ENCODE measurements around the gene TPPP.
"Not testable (repeated sequence)": the region's sequence is repeated elsewhere in the genome, so short reads cannot be mapped to it uniquely, and the experiment has no call there.

TPPP gene

DNA sequence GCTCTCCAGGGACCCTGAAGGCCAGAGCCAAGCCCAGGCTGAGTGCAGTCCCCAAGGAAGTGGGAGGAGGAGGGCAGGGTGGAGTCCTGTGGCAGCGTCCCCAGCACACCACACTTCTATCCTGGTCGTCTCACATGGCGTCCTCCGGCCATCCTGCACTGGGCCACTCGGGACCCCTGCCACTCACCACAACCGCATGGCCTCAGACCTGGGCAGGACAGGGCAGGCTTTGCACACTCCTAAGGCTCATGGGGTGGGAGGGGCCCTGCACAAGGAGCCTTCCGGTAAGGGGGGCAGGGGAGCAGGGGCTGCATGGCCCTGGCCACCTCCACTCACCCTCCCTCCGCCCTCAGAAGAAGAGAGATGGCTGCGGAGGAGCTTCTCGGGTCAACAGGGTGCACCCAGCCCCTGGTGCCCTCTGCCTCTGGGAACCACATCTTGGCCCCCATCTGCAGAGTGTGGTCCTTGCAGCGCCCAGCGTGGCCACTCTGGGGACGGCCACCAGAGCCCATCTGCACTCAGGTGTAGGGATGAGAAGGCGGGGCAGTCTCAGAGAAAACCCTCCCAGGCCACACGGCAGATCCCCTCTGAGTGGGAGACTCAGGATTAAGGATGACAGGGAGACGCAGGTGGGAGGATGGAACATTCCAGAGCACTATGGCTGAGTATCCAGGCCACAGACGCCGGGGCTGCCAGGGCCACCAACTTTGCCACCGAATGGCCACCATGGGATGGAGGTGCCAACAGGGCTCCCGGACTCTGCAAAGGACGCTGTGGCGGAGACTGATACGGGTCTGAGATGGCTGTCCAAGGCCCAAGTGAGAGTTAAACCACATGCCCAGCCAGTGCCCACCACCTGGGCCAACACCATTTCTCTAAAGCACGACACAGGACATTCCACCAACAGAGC is 7.6 kb downstream of the TPPP start:
- no peaks in the 10 kb centered on the region for H3K27me3 ChIP-seq (ENCODE audit: insufficient read depth, insufficient read length)
- no peaks in the 10 kb centered on the region for H3K4me1 ChIP-seq (ENCODE audit: insufficient read depth, insufficient read length)
- DNase-seq (ENCODE audit: low read depth, low spot score), result no peak
- H3K9me3 ChIP-seq (ENCODE audit: insufficient read depth, low read length), result no peaks in the 10 kb centered on the region
- no peak overlapping the region for H3K9ac ChIP-seq (ENCODE audit: insufficient read length, low read depth)
- no peaks in the 10 kb centered on the region for H3K36me3 ChIP-seq (ENCODE audit: insufficient read depth, insufficient read length, low read length)
- no peak for TF ChIP-seq SUZ12 (IDR thresholded peaks at IDR 0.05; ENCODE audit: extremely low read depth, insufficient read depth, insufficient read length)
- TF ChIP-seq YY1 (IDR thresholded peaks at IDR 0.05; ENCODE audit: insufficient read depth, insufficient read length), result no peak
- TF ChIP-seq ZNF274 (IDR thresholded peaks at IDR 0.05; ENCODE audit: low read depth, low read length), result no peak
- no peak overlapping the region for H3K4me3 ChIP-seq (ENCODE audit: insufficient read length, low read depth)

DNA sequence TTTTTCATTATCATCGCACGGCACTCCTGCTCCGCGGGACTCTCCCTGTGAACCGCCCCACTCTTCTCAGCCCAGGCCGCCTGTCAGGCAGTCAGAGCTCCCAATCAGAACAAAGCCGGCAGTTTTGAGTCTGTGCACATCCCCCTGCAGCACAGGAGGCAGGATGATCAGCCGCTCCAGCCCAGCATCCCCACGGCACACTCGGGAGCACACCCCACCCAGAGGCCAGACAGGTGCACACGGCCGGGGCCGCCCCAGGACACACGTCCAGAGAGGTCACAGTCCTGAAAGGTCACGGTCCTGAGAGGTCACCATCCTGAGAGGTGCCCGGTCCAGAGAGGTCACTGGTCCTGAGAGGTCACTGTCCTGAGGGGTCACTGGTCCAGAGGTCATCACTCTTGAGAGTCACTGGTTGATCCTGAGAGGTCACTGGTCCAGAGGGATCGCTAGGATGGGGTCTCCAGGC is 8.4 kb downstream of the TPPP start:
- no peak for TF ChIP-seq ZNF274 (IDR thresholded peaks at IDR 0.05; ENCODE audit: low read depth, low read length)
- no peak for TF ChIP-seq YY1 (IDR thresholded peaks at IDR 0.05; ENCODE audit: insufficient read depth, insufficient read length)
- TF ChIP-seq SUZ12 (IDR thresholded peaks at IDR 0.05; ENCODE audit: extremely low read depth, insufficient read depth, insufficient read length), result no peak
- Histone ChIP-seq H3K9ac (ENCODE audit: insufficient read length, low read depth) (no peak overlapping the region), H3K4me1 (ENCODE audit: insufficient read depth, insufficient read length) (no peaks in the 10 kb centered on the region), H3K27me3 (ENCODE audit: insufficient read depth, insufficient read length) (no peaks in the 10 kb centered on the region), H3K36me3 (ENCODE audit: insufficient read depth, insufficient read length, low read length) (no peaks in the 10 kb centered on the region), H3K4me3 (ENCODE audit: insufficient read length, low read depth) (no peak overlapping the region), H3K9me3 (ENCODE audit: insufficient read depth, low read length) (no peaks in the 10 kb centered on the region)
- no peak for DNase-seq (ENCODE audit: low read depth, low spot score)

- Histone ChIP-seq H3K4me3 (ENCODE audit: insufficient read length, low read depth) (no peak overlapping the region), H3K36me3 (ENCODE audit: insufficient read depth, insufficient read length, low read length) (no peaks in the 10 kb centered on the region), H3K9me3 (ENCODE audit: insufficient read depth, low read length) (no peaks in the 10 kb centered on the region), H3K27me3 (ENCODE audit: insufficient read depth, insufficient read length) (no peaks in the 10 kb centered on the region), H3K9ac (ENCODE audit: insufficient read length, low read depth) (no peak overlapping the region), H3K4me1 (ENCODE audit: insufficient read depth, insufficient read length) (no peaks in the 10 kb centered on the region)
- TF ChIP-seq ZNF274 (IDR thresholded peaks at IDR 0.05; ENCODE audit: low read depth, low read length) (no peak), YY1 (IDR thresholded peaks at IDR 0.05; ENCODE audit: insufficient read depth, insufficient read length) (no peak), SUZ12 (IDR thresholded peaks at IDR 0.05; ENCODE audit: extremely low read depth, insufficient read depth, insufficient read length) (no peak)
- DNase-seq (ENCODE audit: low read depth, low spot score), result no peak
These were observed 9.3 kb downstream of the TPPP start for GRCh38 chr5:683551-684481.

DNA sequence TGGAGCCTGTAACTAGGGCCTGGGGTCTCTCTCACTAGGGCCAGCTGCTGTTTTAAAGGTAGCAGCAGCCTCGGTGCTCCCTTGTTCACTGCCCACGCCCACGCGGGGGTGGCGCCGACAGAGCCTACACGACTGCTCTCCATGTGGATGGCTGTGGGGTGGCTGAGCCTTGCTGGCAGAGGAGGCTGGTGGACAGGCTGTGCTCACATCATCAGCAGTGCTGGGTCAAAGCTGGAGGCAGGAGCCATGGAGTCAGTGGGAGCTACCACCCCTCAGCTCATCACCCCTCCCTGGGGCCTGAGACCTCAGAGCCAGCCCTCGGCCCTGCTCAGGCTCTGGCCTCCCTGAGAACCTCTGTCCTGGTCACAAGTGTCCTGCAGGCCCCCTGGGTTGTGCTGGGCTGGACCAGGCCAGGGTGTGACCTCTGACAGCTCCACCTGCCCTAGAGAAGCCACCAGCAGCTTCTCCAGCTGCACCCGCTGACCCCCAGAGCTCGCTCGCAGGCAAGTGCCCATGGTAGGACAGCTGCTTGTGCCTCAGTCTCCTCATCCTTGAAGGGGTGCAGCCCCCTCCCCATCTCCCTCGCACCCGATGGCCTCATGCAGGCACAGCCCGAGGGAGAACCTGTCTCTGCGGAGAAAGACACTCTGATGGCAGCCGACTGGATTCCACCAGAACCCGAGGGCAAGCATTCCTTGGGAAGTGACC is 10.3 kb downstream of the TPPP start:
- H3K36me3 ChIP-seq (ENCODE audit: insufficient read depth, insufficient read length, low read length); H3K9ac ChIP-seq (ENCODE audit: insufficient read length, low read depth): not testable (repeated sequence)

DNA sequence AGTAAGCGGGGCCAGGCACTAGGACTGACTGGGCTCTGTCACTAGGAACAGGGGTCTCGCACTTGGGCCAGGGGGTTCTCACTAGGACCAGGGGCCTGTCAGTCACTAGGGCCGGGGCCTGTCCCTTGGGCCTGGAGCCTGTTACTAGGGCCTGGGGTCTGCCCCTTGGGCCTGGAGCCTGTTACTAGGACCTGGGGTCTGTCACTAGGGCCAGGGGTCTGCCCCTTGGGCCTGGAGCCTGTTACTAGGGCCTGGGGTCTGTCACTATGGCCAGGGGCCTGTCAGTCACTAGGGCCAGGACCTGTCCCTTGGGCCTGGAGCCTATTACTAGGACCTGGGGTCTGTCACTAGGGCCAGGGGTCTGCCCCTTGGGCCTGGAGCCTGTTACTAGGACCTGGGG is 10.9 kb downstream of the TPPP start:
- not testable (repeated sequence) for H3K36me3 ChIP-seq (ENCODE audit: insufficient read depth, insufficient read length, low read length); H3K9me3 ChIP-seq (ENCODE audit: insufficient read depth, low read length); DNase-seq (ENCODE audit: low read depth, low spot score); H3K27me3 ChIP-seq (ENCODE audit: insufficient read depth, insufficient read length); H3K4me3 ChIP-seq (ENCODE audit: insufficient read length, low read depth); H3K9ac ChIP-seq (ENCODE audit: insufficient read length, low read depth); H3K4me1 ChIP-seq (ENCODE audit: insufficient read depth, insufficient read length)

More for the DNA sequence above, 10.3 kb downstream of the TPPP start:
- not testable (repeated sequence) for DNase-seq (ENCODE audit: low read depth, low spot score); H3K4me1 ChIP-seq (ENCODE audit: insufficient read depth, insufficient read length); H3K27me3 ChIP-seq (ENCODE audit: insufficient read depth, insufficient read length); H3K4me3 ChIP-seq (ENCODE audit: insufficient read length, low read depth); H3K9me3 ChIP-seq (ENCODE audit: insufficient read depth, low read length)

GRCh38 chr5:681317-682191 is 11.6 kb downstream of the TPPP start:
- H3K4me1 ChIP-seq (ENCODE audit: insufficient read depth, insufficient read length); H3K4me3 ChIP-seq (ENCODE audit: insufficient read length, low read depth); DNase-seq (ENCODE audit: low read depth, low spot score); H3K27me3 ChIP-seq (ENCODE audit: insufficient read depth, insufficient read length); H3K9me3 ChIP-seq (ENCODE audit: insufficient read depth, low read length); H3K36me3 ChIP-seq (ENCODE audit: insufficient read depth, insufficient read length, low read length); H3K9ac ChIP-seq (ENCODE audit: insufficient read length, low read depth): not testable (repeated sequence)

DNA sequence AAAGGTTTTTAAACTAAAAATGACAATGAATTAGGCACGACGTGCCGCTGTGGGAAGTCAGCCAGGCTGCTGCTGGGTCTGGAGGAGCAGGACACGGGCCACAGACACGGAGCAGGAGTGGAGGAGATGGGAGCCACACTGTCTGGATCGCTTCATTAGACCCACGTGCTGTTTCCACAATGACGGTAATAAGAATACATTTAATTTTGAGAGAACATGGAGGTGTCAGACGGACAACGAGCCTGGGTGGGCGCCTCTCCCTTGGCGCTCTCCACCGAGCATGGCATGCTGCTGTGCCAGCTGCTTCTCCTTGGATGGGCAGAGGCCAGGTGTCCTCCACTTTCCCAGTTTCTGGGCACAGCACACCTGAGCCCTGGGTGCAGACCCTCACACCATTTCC is 12.3 kb downstream of the TPPP start:
- H3K4me1 ChIP-seq (ENCODE audit: insufficient read depth, insufficient read length); H3K27me3 ChIP-seq (ENCODE audit: insufficient read depth, insufficient read length); H3K9ac ChIP-seq (ENCODE audit: insufficient read length, low read depth); H3K36me3 ChIP-seq (ENCODE audit: insufficient read depth, insufficient read length, low read length); DNase-seq (ENCODE audit: low read depth, low spot score); H3K9me3 ChIP-seq (ENCODE audit: insufficient read depth, low read length); H3K4me3 ChIP-seq (ENCODE audit: insufficient read length, low read depth): not testable (repeated sequence)

DNA sequence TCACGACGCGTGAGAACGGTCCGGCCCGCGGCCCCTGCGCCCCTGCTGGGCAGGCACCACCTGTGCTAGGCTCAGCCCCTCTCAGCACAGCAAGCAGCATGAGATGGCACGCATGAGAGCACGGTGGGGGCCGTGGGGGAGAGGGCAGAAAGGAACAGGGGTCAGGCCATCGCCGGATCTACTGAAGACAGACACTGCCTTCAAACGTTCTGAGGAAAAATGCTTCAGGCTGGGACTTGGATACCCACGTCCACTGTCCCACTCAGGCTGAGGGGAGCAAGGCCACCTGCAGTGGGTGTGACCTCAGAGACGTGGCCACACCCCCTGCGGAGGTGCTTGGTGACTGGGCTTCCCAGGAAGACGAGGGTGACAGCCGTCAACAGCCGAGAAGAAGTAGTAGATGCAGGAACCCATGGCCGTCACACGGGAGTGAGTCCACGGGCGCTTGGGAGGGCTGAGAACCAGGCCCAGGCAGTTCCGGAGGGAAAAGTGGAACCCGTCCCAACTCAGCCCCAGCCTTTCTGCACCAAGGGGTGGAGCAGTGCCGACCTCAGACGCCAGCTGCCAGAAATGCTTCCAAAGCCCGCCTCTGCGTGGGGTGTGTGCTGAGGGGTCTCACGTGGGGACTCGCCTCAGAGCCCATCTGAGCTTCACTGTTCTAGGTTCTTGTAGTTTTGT is 12.9 kb downstream of the TPPP start:
- not testable (repeated sequence) for H3K9me3 ChIP-seq (ENCODE audit: insufficient read depth, low read length); DNase-seq (ENCODE audit: low read depth, low spot score); H3K4me1 ChIP-seq (ENCODE audit: insufficient read depth, insufficient read length); H3K36me3 ChIP-seq (ENCODE audit: insufficient read depth, insufficient read length, low read length); H3K9ac ChIP-seq (ENCODE audit: insufficient read length, low read depth); H3K4me3 ChIP-seq (ENCODE audit: insufficient read length, low read depth); H3K27me3 ChIP-seq (ENCODE audit: insufficient read depth, insufficient read length)

DNA sequence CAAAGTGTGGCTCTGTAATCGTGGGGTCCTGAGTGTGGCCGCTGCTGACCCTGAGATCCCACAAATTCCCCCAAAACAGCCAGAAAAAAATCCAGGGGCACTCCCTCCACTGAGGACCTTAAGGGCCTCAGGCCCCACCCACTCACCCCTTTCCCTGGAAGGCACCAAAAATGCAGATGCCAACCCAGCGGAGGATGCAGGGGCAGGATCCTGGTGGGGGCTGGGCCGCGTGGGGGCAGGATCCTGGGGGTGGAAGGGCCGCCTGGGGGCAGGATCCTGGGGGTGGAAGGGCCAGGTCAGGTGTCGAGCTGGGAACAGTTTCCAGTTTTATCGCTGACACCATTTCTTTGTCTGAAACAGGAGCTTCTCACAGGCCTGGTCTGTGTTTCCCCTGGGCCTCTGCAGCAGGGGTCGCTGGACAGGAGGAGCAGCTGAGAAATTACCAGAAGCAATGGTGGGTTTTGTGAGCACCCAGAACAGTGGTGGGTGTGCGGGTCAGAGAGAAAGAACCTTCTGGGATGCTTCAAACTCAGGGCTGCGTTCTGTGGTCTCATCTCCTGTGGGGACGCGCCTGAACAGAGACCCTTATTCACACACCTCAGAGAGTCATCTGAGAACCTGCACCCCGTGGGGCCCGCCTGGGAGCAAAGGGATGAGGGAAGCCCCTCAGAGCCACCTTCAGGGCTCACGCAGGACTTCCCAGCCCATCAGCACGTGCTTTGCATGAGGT is 13.8 kb downstream of the TPPP start:
- H3K4me1 ChIP-seq (ENCODE audit: insufficient read depth, insufficient read length); H3K27me3 ChIP-seq (ENCODE audit: insufficient read depth, insufficient read length); H3K36me3 ChIP-seq (ENCODE audit: insufficient read depth, insufficient read length, low read length); H3K9me3 ChIP-seq (ENCODE audit: insufficient read depth, low read length); H3K4me3 ChIP-seq (ENCODE audit: insufficient read length, low read depth); H3K9ac ChIP-seq (ENCODE audit: insufficient read length, low read depth); DNase-seq (ENCODE audit: low read depth, low spot score): not testable (repeated sequence)
